Esophagus squamous epithelium (tissue), 5 donors: ENCODE results near the gene RARA. TPM values are rescaled to one million over a fixed set of nuclear protein-coding genes. Genes with fewer than 3 reads are reported as not detected.

Experiments
- DNase-seq: peaks from one replicate; lab custom pipeline; 2025; lab: John Stamatoyannopoulos, UW
- H3K27ac ChIP-seq, 4 donors: fragments of 200-600 bp; sonication (generic); one replicate each; pipeline ENCODE4 v1.5.1; 2016 to 2019; ENCODE audit warnings: mild to moderate bottlenecking in 1 of 4
- H3K27me3 ChIP-seq, 4 donors: fragments of 200-600 bp; sonication (generic); 1 replicate in 3 of 4; 2 replicates in 1 of 4; pipeline versions ENCODE4 v1.5.1 to v1.6.0; 2017 to 2021; ENCODE audit warnings: antibody characterized with exemption in 1 of 4
- H3K36me3 ChIP-seq, 3 donors: fragments of 200-600 bp; sonication (generic); one replicate each; pipeline ENCODE4 v1.5.1; 2016 to 2019
- H3K4me1 ChIP-seq, 3 donors: fragments of 200-600 bp; sonication (generic); one replicate each; pipeline ENCODE4 v1.5.1; 2017 to 2019
- H3K4me3 ChIP-seq, 4 donors: fragments of 200-600 bp; sonication (generic); 1 replicate in 3 of 4; 2 replicates in 1 of 4; pipeline ENCODE4 v1.5.1; 2016 to 2019; ENCODE audit warnings: mild to moderate bottlenecking in 2 of 4, moderate library complexity in 1 of 4
- H3K9me3 ChIP-seq, 3 donors: fragments of 200-600 bp; sonication (generic); one replicate each; pipeline ENCODE4 v1.5.1; 2016 to 2019
- CTCF ChIP-seq, 6 experiments: fragments of 450-650 bp in 4 of 6; fragments of 200-600 bp in 2 of 6; sonication (generic) in 2 of 6; IDR thresholded peaks; one replicate each; pipeline ENCODE4 v1.5.1; 2016 to 2019; ENCODE audit warnings: antibody characterized with exemption in 6 of 6, mild to moderate bottlenecking in 4 of 6, moderate library complexity in 4 of 6
- POLR2A ChIP-seq, 4 donors: fragments of 450-650 bp; IDR thresholded peaks; one replicate each; pipeline ENCODE4 v1.6.1; 2017; ENCODE audit warnings: antibody characterized with exemption in 4 of 4, mild to moderate bottlenecking in 4 of 4, moderate library complexity in 3 of 4
- WGBS, 2 donors: methylation state at CpG; one replicate each; pipeline ENCODE4 v1.1.5; 2018; 5-methylcytosine and 5-hydroxymethylcytosine counted together
- intact Hi-C: fragments of 100-400 bp; cut with DNase I; formaldehyde crosslinking; loops from one replicate; pipeline ENCODE4 v1.15.0; 2022
- total RNA-seq, 4 donors: library from RNA; depleted of rRNA; stranded (reverse); fragments of >200 nt; gene quantifications; one replicate each; pipeline ENCODE4 v1.1.0, GENCODE V29; 2016
- donor health status: DM: yes; HTN: yes; CAD: no.

RARA gene
- total RNA-seq, 4 donors from 2014 or later = 6.7 to 14.2 (median 10.8) TPM

DNA sequence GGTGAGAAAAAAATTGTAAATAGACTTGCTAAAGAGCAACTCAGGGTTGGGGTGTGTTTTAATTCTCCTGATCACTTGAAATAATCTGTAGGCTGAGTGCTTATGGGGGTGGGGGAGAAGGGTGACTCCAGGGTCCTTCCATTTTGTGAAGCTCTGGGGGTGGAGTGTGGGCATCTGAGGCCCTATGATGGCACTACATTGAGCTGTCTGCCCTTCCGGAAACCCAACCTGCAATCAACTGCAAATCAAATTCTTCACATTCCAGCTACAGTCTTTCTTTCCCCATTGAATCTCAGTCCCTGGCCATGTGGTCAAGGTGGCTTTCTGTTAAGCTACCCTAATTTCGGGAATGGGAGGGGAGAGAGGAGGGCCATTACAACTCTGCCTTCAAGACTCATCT is 27.3 kb upstream of the RARA start:
- no peak for DNase-seq
- no peak overlapping the region for H3K27ac ChIP-seq
- intact Hi-C loops = no loop called here
- peaks cover 7 to 25% (median 13%) of the 10 kb centered on the region in 3 donors for H3K4me1 ChIP-seq
- H3K27me3 ChIP-seq = no peaks in the 10 kb centered on the region
- TF ChIP-seq POLR2A (IDR thresholded peaks at IDR 0.05) = no peak
- TF ChIP-seq CTCF (IDR thresholded peaks at IDR 0.05) = no peak
- WGBS, 2 donors = 88 to 90% methylated on average over 2 of the region's 2 CpGs
- H3K9me3 ChIP-seq = no peaks in the 10 kb centered on the region
- no peak overlapping the region for H3K4me3 ChIP-seq
- peaks cover 0 to 62% (median 32%) of the 10 kb centered on the region in 3 donors for H3K36me3 ChIP-seq

- DNase-seq = no peak
- WGBS, 2 donors = 20 to 25% methylated on average over 2 of the region's 2 CpGs
- no peaks in the 10 kb centered on the region for H3K9me3 ChIP-seq
- H3K4me1 ChIP-seq = peaks cover 16 to 39% (median 22%) of the 10 kb centered on the region in 3 donors
- no peak for TF ChIP-seq POLR2A (IDR thresholded peaks at IDR 0.05)
- no peak for TF ChIP-seq CTCF (IDR thresholded peaks at IDR 0.05)
- intact Hi-C loops = no loop called here
- peak overlapping the region; percentile 78 to 88 (median 82) for H3K27ac ChIP-seq
- peaks cover 0 to 42% (median 14%) of the 10 kb centered on the region in 3 donors for H3K36me3 ChIP-seq
- H3K27me3 ChIP-seq = no peaks in the 10 kb centered on the region
- peak overlapping the region in 2 of 4 donors; percentile 16 to 24 for H3K4me3 ChIP-seq
Measured at GRCh38 chr17:40283662-40284061, 25.3 kb upstream of the RARA start.

- intact Hi-C loops = no loop called here
- Histone ChIP-seq H3K27ac (peak overlapping the region; percentile 78 to 88 (median 82)), H3K27me3 (no peaks in the 10 kb centered on the region), H3K36me3 (peaks cover 0 to 36% (median 9%) of the 10 kb centered on the region in 3 donors), H3K9me3 (no peaks in the 10 kb centered on the region), H3K4me1 (peaks cover 19 to 42% (median 26%) of the 10 kb centered on the region in 3 donors), H3K4me3 (peak overlapping the region in 2 of 4 donors; percentile 16 to 24)
- no peak for DNase-seq
- 24 to 36% methylated on average over 2 of the region's 2 CpGs for WGBS, 2 donors
- no peak for TF ChIP-seq POLR2A (IDR thresholded peaks at IDR 0.05)
- TF ChIP-seq CTCF (IDR thresholded peaks at IDR 0.05) = peak in 3 of 6 experiments; percentile 8 to 45 (median 29)
Measured at GRCh38 chr17:40284085-40284713, 24.8 kb upstream of the RARA start.

DNA sequence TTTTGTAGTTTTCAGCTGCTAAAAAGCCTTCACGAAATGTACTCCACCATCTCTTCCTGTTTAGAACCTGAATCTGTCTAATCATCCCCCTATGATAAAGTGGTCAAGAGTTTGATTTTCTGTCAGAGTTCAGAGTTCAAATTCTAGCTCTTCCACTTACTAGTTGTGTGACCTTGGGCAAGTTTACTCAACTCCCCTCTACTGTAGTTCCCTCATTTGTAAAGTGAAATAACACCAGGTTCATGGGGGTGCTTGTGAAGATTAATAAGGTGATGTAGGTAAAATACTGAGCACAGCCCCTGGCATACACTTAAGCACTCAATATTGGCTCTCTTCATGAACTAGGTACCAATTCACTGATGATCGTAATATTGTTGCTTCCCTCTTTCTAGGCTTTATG is 22.5 kb upstream of the RARA start:
- Histone ChIP-seq H3K4me3 (no peak overlapping the region), H3K27me3 (no peaks in the 10 kb centered on the region), H3K27ac (peak overlapping the region in 1 of 4 donors; percentile 52), H3K4me1 (peaks cover 19 to 48% (median 26%) of the 10 kb centered on the region in 3 donors), H3K9me3 (no peaks in the 10 kb centered on the region), H3K36me3 (peaks cover 0 to 13% (median 2%) of the 10 kb centered on the region in 3 donors)
- DNase-seq = no peak
- WGBS, 2 donors = 88 to 96% methylated on average over 2 of the region's 2 CpGs
- intact Hi-C loops = loop anchor here (5.0 kb wide), 1 partner anchor 84 kb away; no protein-coding TSS in a partner anchor
- no peak for TF ChIP-seq POLR2A (IDR thresholded peaks at IDR 0.05)
- no peak for TF ChIP-seq CTCF (IDR thresholded peaks at IDR 0.05)

- H3K4me1 ChIP-seq = peaks cover 19 to 48% (median 26%) of the 10 kb centered on the region in 3 donors
- TF ChIP-seq CTCF (IDR thresholded peaks at IDR 0.05) (no peak), POLR2A (IDR thresholded peaks at IDR 0.05) (no peak)
- no peak for DNase-seq
- H3K27me3 ChIP-seq = no peaks in the 10 kb centered on the region
- no peaks in the 10 kb centered on the region for H3K9me3 ChIP-seq
- H3K27ac ChIP-seq = peak overlapping the region in 2 of 4 donors; percentile 36 to 52
- 43 to 56% methylated on average over 3 to 4 of the region's 4 CpGs for WGBS, 2 donors
- intact Hi-C loops = loop anchor here (5.0 kb wide), 1 partner anchor 85 kb away; no protein-coding TSS in a partner anchor
- peak overlapping the region in 3 of 4 donors; percentile 38 to 65 (median 56) for H3K4me3 ChIP-seq
- H3K36me3 ChIP-seq = peaks cover 0 to 7% (median 2%) of the 10 kb centered on the region in 3 donors
Measured at GRCh38 chr17:40287159-40287493, 21.9 kb upstream of the RARA start.
